DOHH2 (cell line): ENCODE results near the gene RAB3B.

Experiments
- H3F3A ChIP-seq: fragments of 200-600 bp; sonication (generic), shearing (Covaris generic); 2 replicates; pipeline ENCODE4 v1.6.0; 2016; ENCODE audit warnings: antibody characterized with exemption, mild to moderate bottlenecking; ENCODE audit not compliant: control insufficient read depth, insufficient read depth
- H3K27ac ChIP-seq: fragments of 200-600 bp; sonication (generic); 2 replicates; pipeline ENCODE4 v1.5.1; 2014; ENCODE audit warnings: low read depth, mild to moderate bottlenecking, low read length, moderate library complexity
- H3K27me3 ChIP-seq: fragments of 200-600 bp; sonication (generic); 2 replicates; pipeline ENCODE4 v1.6.1; 2014; ENCODE audit warnings: mild to moderate bottlenecking, low read length, mixed read lengths; ENCODE audit not compliant: control insufficient read depth
- H3K36me3 ChIP-seq: fragments of 200-600 bp; sonication (generic); 2 replicates; pipeline ENCODE4 v1.6.1; 2014; ENCODE audit warnings: mild to moderate bottlenecking, low read length, moderate library complexity, mixed read lengths; ENCODE audit not compliant: control insufficient read depth
- H3K4me1 ChIP-seq: fragments of 200-600 bp; sonication (generic); 2 replicates; pipeline ENCODE4 v1.6.1; 2014; ENCODE audit warnings: mild to moderate bottlenecking, low read length, mixed read lengths; ENCODE audit not compliant: control insufficient read depth
- H3K4me2 ChIP-seq: fragments of 200-600 bp; sonication (generic); 2 replicates; pipeline ENCODE4 v1.6.0; 2014; ENCODE audit warnings: mild to moderate bottlenecking, low read length, moderate library complexity
- H3K4me3 ChIP-seq: fragments of 200-600 bp; sonication (generic); 2 replicates; pipeline ENCODE4 v1.5.1; 2014; ENCODE audit warnings: mild to moderate bottlenecking, low read length, mixed read lengths
- H3K79me2 ChIP-seq: fragments of 200-600 bp; sonication (generic); 2 replicates; pipeline ENCODE4 v1.6.1; 2014; ENCODE audit warnings: mild to moderate bottlenecking, low read length, mixed read lengths; ENCODE audit not compliant: control insufficient read depth
- H3K9me2 ChIP-seq: fragments of 200-600 bp; sonication (generic); replicated peaks from 2 replicates; pipeline ENCODE4 v1.6.1; 2014; ENCODE audit warnings: mild to moderate bottlenecking, low read length, mixed read lengths; ENCODE audit not compliant: control insufficient read depth
- H3K9me3 ChIP-seq: fragments of 200-600 bp; sonication (generic); 2 replicates; pipeline ENCODE4 v1.6.1; 2014; ENCODE audit warnings: antibody characterized with exemption, low read length, mixed read lengths; ENCODE audit not compliant: control insufficient read depth, insufficient read depth
- H4K20me1 ChIP-seq: fragments of 200-600 bp; sonication (generic); 2 replicates; pipeline ENCODE4 v1.6.0; 2014; ENCODE audit warnings: low read depth, mild to moderate bottlenecking, antibody characterized with exemption, low read length, moderate library complexity; ENCODE audit not compliant: control insufficient read depth, insufficient read depth
- CTCF ChIP-seq: fragments of 200-600 bp; sonication (generic); IDR thresholded peaks from one replicate; pipeline ENCODE4 v1.5.1; 2014; ENCODE audit warnings: antibody characterized with exemption, mild to moderate bottlenecking, low read depth, low read length; ENCODE audit not compliant: poor library complexity, severe bottlenecking
- EZH2phosphoT487 ChIP-seq: fragments of 200-600 bp; sonication (generic); IDR thresholded peaks from 2 replicates; pipeline ENCODE4 v1.6.1; 2017; ENCODE audit warnings: borderline replicate concordance, mild to moderate bottlenecking, antibody characterized with exemption, low read length, moderate library complexity, mixed read lengths

RAB3B gene

GRCh38 chr1:51986718-51987117 lies 3.8 kb downstream of the RAB3B start:
- Histone ChIP-seq H3K27me3 (peaks cover 19% of the 10 kb centered on the region), H3K27ac (no peak overlapping the region), H4K20me1 (no peaks in the 10 kb centered on the region), H3K4me3 (no peak overlapping the region), H3K79me2 (no peaks in the 10 kb centered on the region), H3F3A (no peaks in the 10 kb centered on the region), H3K4me2 (no peak overlapping the region), H3K9me3 (no peaks in the 10 kb centered on the region), H3K9me2 (no peaks in the 10 kb centered on the region), H3K4me1 (peaks cover 5% of the 10 kb centered on the region), H3K36me3 (no peaks in the 10 kb centered on the region)
- TF ChIP-seq CTCF (no peak), EZH2phosphoT487 (no peak)

GRCh38 chr1:51982161-51982560 lies 8.3 kb downstream of the RAB3B start:
- Histone ChIP-seq H3K9me2 (no peaks in the 10 kb centered on the region), H3K9me3 (no peaks in the 10 kb centered on the region), H3K27ac (no peak overlapping the region), H3K4me1 (no peaks in the 10 kb centered on the region), H4K20me1 (no peaks in the 10 kb centered on the region), H3K79me2 (no peaks in the 10 kb centered on the region), H3K4me2 (no peak overlapping the region), H3F3A (no peaks in the 10 kb centered on the region), H3K36me3 (no peaks in the 10 kb centered on the region), H3K4me3 (no peak overlapping the region), H3K27me3 (peaks cover 8% of the 10 kb centered on the region)
- no peak for TF ChIP-seq CTCF
- no peak for TF ChIP-seq EZH2phosphoT487

- Histone ChIP-seq H4K20me1 (no peaks in the 10 kb centered on the region), H3K36me3 (no peaks in the 10 kb centered on the region), H3F3A (no peaks in the 10 kb centered on the region), H3K4me3 (no peak overlapping the region), H3K27ac (no peak overlapping the region), H3K4me1 (no peaks in the 10 kb centered on the region), H3K27me3 (peaks cover 10% of the 10 kb centered on the region), H3K9me2 (no peaks in the 10 kb centered on the region), H3K79me2 (no peaks in the 10 kb centered on the region), H3K4me2 (no peak overlapping the region), H3K9me3 (no peaks in the 10 kb centered on the region)
- TF ChIP-seq EZH2phosphoT487 = no peak
Measured at GRCh38 chr1:51981555-51981954, 8.9 kb downstream of the RAB3B start.

GRCh38 chr1:51978099-51978498 lies 12.4 kb downstream of the RAB3B start:
- H3K4me3 ChIP-seq = no peak overlapping the region
- no peaks in the 10 kb centered on the region for H3F3A ChIP-seq
- H3K36me3 ChIP-seq = no peaks in the 10 kb centered on the region
- H3K4me2 ChIP-seq = no peak overlapping the region
- no peaks in the 10 kb centered on the region for H3K9me3 ChIP-seq
- H3K4me1 ChIP-seq = no peaks in the 10 kb centered on the region
- H3K79me2 ChIP-seq = no peaks in the 10 kb centered on the region
- peaks cover 10% of the 10 kb centered on the region for H3K27me3 ChIP-seq
- TF ChIP-seq CTCF (no peak), EZH2phosphoT487 (no peak)
- no peak overlapping the region for H3K27ac ChIP-seq
- no peaks in the 10 kb centered on the region for H4K20me1 ChIP-seq
- H3K9me2 ChIP-seq = no peaks in the 10 kb centered on the region
